ENCODE measurements around the gene SCAPER.

SCAPER gene

GRCh38 chr15:76905013-76905839, at the start of gene SCAPER:
Gene SCAPER (minus strand): TSS chr15:76905340. CDS start chr15:76883817, 21,523 bp downstream.
- DNase-seq, result peak; percentile 50

GRCh38 chr15:76954744-76955143, 49.6 kb upstream of the SCAPER start:
- DNase-seq, result peak; percentile 42

DNA sequence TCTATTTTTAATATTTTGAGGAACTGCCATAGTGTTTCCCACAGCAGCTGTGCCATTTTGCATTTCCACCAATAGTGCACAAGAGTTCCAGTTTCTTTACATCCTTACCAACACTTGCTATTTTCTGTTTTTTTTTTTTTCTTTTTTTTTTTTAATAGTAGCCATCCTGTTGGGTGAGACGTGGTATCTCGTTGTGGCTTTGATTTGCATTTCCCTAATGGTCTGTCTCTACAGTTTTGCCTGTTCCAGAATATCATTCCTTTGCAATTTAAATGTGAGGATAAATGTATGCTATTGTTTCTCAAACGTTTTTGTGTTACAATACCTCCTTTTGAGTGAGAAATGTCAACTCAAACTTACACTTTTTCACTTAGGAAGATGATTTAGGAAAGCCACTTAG, 48.8 kb upstream of the SCAPER start:
- no peak for DNase-seq

DNA sequence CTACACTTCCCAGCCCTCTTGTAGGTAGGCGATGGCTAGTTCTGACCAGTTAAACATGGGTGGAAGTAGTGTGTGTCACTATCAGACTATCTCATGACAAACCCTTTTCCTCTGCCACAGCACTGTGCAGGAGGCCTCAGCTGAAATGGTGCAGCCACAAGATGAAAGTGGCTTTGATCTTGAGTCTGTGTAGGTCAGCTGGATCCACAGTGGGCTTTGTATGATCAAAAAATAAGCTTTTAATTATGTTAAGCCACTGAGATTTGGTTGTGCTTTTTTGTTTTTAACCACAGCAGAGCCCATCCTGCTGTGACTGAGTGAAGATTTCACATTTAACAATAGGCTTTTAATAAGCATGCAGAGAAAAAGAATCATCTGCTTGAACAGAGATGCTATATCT, 46.1 kb upstream of the SCAPER start:
- DNase-seq, result no peak

GRCh38 chr15:76947454-76947853, 42.3 kb upstream of the SCAPER start:
- no peak for DNase-seq

GRCh38 chr15:76945494-76946093, 40.5 kb upstream of the SCAPER start:
- no peak for DNase-seq

DNA sequence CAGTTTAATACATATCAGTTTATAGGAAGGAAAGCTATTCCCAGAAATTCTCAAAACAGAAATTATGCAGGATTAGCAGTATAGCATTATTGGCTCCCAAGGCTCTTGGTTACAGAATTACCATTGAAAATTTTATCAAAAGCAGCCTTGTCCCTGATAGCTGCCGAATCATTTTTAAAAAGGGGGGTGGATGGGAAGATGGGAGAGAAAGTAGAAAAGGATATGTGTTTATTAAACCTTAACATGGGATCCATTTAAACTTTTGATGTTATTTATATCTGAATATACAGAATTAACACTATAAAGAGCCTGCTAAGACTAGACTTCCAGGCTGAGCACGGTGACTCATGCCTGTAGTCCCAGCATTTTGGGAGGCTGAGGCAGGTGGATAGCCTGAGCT, 37.2 kb upstream of the SCAPER start:
- DNase-seq, result no peak

DNA sequence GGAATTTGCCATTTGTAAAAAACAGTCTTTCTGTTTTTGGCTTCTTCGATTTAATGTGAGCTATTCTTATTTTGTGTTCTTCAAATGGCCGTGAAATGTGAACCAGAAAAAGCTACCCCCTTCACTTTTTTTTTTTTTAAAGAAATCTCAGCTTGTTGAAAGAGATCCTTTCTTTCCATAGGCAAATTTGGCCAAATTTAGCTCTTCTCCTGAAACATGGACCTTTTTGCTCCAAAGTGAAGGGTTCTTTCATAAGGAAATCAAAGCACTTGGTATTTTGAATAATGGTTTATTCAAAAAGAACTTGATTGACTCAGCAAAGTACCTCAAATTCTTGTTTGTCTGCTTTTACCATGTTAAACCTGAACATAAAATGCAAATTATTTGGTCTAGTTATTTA, 36.5 kb upstream of the SCAPER start:
- no peak for DNase-seq

GRCh38 chr15:76939715-76940114, 34.6 kb upstream of the SCAPER start:
- no peak for DNase-seq

GRCh38 chr15:76938752-76939151, 33.6 kb upstream of the SCAPER start:
- DNase-seq, result no peak

DNA sequence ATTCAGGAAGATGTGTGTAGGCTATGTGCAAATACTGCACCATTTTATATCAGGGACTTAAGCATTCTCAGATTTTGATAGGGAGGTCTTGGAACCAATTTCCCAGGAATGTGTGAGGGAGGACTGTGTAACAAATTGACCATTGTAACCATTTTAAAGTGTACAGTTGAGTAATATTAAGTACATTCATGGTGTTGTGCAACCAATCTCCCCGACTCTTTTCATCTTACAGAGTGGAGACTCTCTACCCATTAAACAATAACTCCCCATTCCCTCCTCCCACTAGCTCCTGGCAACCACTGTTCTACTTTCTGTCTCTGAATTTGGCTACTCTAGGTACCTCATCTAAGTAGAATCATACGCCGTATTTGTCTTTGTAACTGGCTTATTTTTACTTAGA, 31.5 kb upstream of the SCAPER start:
- no peak for DNase-seq

- DNase-seq, result no peak
These were observed 30.5 kb upstream of the SCAPER start for GRCh38 chr15:76935620-76936019.

DNA sequence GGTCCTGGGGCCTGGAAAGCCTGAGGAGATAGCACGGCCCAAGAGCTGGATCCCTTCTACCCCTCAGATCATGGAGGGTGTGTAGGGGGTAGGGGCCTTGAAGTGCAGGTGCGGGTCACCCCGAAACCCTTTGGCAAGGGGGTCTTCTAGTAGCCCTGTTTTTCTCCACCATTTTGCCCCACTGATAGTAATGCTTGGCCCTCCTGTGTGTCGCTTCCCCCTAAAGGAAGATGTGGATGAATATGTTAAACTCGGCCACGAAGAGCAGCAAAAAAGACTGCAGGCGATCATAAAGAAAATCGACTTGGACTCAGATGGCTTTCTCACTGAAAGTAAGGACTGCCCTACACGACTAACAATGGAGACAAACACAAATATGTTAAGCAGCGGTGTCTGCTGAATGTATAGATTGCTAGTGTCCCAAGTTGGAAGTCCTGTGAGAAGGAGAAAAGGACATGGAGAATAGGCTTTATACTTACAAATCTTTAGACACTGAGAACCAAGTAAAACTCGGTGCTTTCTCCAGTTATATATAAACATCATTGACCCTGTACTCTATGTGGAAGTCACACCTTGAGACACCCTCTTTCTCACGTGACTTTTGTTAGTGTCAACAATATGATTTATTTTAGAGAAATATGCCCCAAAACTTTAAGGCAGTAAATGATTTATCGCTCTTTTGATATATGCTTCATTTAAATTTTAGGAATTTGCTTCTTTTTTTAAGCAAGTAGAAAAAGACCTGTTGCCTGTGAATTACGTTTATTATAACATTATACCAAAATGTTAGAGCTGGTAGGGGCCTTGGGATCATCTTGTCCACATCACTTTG, 27.2 kb upstream of the SCAPER start:
- no peak for DNase-seq

GRCh38 chr15:76931397-76932134, 26.4 kb upstream of the SCAPER start, which contains the start of gene RCN2:
Gene RCN2 (plus strand): TSS chr15:76931749. CDS start chr15:76931842, 93 bp downstream.
- DNase-seq, result peak; percentile 66

GRCh38 chr15:76930831-76931396, 25.8 kb upstream of the SCAPER start:
- no peak for DNase-seq

DNA sequence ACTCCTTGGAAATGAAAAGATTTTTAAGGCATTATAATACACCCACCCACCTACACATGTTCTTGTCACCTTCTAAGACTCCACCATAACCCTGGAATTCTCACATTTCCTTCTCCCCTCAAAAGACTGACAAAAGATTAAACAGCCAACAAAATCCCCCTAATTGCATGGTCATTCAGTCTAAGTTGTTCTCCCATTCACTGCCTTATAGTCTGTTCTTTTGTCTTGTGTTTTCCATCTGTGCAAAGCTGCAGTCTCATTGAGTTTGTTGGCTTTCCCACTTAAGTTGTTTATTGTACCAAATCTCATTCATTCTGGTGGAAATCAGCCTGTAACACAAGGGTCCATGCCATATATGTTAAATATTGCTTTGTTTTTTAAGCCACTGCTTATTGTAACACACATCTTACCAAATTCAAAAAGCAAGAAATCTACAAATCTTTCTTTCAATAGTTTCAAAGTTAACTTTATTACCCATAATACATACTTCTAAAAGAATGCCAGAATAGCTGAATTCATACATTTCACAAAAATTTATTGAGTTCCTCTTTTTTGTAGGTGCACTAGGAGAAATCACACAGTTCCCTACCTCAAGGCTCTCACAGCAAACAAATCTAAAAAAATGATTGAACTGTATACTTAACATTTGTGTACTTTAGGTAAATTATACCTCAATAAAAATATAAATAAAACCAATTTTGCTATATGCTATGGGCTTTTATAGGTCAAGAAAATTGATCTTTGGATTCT, 24.0 kb upstream of the SCAPER start:
- DNase-seq, result no peak

- DNase-seq, result no peak
These were observed 23.1 kb upstream of the SCAPER start for GRCh38 chr15:76928201-76928600.

- DNase-seq, result no peak
These were observed 11.2 kb upstream of the SCAPER start for GRCh38 chr15:76916369-76916768.

DNA sequence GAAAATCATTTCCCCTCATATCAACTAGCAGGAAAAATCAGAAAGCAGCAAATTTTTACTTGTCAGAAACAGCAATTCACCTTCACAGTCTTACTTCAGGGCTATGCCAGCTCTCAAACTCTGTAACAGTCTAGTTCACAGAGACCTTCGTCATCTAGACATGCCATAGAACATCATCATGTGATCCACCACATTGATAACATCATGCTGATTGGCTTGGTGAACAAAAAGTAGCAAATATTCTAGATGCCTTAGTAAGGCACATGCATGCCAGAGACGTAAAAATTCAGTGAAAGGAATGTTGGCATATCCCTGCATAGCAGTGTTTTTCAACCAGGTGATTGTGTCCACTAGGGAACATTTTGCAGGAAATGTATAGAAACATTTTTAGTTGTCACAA, 8.6 kb upstream of the SCAPER start:
- no peak for DNase-seq

GRCh38 chr15:76912430-76912829, 7.3 kb upstream of the SCAPER start:
- no peak for DNase-seq

DNA sequence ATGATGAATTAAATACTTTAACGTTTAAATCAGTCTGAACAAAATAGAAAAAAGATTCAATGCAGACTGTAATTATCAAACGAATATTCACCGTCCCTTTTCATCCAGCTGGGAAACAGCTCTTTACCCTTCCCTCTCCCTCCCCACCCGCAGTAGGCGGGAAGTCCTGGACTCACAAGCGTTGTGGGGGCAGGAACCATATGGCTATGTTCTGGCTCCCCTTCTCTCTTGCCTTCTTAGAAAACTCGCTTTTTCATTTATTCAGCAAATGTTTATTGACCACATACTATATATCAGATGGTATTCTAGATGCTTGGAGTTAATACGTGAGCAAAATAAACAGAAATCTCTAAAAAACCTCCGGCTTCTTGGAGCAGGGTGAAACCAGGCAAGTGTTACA, 715 bp upstream of the SCAPER start:
- no peak for DNase-seq
